Measurements from ENCODE around the gene RAD51B.
A peak's percentile ranks its signal among the peaks of the same experiment; 100 is the strongest.
"Not testable (repeated sequence)": the region's sequence is repeated elsewhere in the genome, so short reads cannot be mapped to it uniquely, and the experiment has no call there.

RAD51B gene

GRCh38 chr14:68424443-68425172 lies 605.0 kb downstream of the RAD51B start:
- no peak for DNase-seq

GRCh38 chr14:68426661-68427549 lies 607.3 kb downstream of the RAD51B start:
- DNase-seq: no peak

GRCh38 chr14:68427550-68427890 lies 607.9 kb downstream of the RAD51B start:
- no peak for DNase-seq

- DNase-seq: not testable (repeated sequence)
Observed at GRCh38 chr14:68428900-68429299, 609.3 kb downstream of the RAD51B start.

GRCh38 chr14:68434173-68434572 lies 614.6 kb downstream of the RAD51B start:
- peak in 1 of 2 donors; percentile 33 for DNase-seq

DNA sequence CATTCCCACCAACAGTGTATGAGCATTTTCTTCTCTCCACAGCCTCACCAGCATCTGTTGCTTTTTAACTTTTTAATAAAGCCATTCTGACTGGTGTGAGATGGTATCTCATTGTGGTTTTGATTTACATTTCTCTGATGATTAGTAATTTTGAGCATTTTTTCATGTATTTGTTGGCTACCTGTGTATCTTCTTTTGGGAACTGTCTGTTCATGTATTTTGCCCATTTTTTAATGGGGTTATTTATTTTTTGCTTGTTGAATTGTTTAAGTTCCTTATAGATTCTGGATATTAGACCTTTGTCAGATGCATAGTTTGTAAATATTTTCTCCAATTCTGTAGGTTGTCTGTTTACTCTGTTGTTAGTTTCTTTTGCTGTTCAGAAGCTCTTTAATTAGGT lies 616.1 kb downstream of the RAD51B start:
- not testable (repeated sequence) for DNase-seq

DNA sequence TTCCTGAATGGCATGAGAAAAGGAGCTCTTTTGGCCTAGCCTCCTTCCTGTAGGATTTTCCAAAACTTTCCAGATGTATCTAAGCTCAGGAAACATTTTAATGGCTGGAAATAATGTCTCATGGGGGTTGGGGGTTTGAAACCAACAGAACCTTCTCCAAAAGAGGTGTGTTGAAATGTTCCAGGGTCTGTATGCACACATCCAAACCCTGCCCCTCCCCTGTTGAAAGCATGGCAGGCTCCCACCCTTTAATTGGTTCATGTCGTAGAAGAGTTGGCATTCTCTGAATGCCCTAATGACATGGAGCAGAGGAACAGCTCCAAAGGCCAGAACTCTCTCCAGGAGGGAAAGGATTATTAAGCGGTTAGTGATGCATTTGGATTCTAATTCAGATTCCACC lies 620.1 kb downstream of the RAD51B start:
- no peak for DNase-seq

DNA sequence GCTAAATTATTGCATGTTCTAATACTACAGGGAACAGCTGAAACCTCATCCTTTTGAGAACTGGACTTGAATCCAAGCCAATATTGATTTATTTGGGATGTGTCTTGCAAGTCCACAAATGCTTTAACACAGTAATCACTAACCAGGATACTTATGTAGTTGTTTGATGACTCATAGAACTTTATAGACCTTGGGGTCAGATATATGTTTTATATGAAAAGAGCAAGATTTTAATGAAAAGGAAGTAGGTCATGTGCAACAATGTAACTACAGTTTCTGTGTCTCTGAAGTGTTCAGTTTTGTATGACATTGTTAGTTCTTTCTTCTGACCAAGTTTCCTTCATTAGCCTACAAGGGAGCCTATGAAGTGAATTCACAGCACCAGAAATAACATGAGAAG lies 621.2 kb downstream of the RAD51B start:
- DNase-seq: no peak

- no peak for DNase-seq
Observed at GRCh38 chr14:68441542-68441941, 622.0 kb downstream of the RAD51B start.

GRCh38 chr14:68442828-68443629 lies 623.5 kb downstream of the RAD51B start:
- DNase-seq: no peak

- DNase-seq: no peak
Observed at GRCh38 chr14:68444449-68445168, 625.0 kb downstream of the RAD51B start.

- no peak for DNase-seq
Observed at GRCh38 chr14:68446243-68447040, 626.9 kb downstream of the RAD51B start.

- DNase-seq: no peak
Observed at GRCh38 chr14:68447581-68448251, 628.1 kb downstream of the RAD51B start.

DNA sequence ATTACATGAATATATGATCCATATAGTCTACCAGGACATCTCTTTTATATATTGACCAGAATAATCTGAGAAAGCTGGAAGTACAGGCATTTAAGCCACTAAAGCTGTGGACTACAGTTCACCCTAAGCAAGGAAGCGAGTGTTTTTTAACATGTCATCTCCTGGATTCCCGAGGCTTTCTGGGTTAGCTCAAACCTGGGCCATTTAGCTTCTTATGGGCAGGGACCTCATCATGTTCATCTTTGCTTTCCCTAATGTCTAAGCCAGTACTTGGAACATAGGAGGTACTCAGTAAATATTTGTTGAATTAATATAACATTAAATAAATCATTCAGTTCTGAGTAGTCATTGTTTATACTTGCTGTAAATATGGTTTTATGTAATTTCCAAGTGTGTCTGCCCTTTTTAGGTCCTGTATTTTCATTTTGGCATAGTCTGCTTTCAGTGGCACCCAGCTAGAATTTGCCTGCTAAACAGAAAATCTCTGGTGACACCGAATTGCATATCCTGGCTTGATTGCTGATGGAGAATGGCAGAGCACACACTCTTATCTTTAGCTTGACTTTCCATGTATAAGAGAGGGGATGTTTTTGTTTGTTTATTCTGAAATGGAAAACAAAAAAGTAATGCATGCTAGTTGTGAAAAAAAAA lies 628.8 kb downstream of the RAD51B start:
- DNase-seq: no peak

GRCh38 chr14:68449561-68450181 lies 630.1 kb downstream of the RAD51B start:
- DNase-seq: no peak

DNA sequence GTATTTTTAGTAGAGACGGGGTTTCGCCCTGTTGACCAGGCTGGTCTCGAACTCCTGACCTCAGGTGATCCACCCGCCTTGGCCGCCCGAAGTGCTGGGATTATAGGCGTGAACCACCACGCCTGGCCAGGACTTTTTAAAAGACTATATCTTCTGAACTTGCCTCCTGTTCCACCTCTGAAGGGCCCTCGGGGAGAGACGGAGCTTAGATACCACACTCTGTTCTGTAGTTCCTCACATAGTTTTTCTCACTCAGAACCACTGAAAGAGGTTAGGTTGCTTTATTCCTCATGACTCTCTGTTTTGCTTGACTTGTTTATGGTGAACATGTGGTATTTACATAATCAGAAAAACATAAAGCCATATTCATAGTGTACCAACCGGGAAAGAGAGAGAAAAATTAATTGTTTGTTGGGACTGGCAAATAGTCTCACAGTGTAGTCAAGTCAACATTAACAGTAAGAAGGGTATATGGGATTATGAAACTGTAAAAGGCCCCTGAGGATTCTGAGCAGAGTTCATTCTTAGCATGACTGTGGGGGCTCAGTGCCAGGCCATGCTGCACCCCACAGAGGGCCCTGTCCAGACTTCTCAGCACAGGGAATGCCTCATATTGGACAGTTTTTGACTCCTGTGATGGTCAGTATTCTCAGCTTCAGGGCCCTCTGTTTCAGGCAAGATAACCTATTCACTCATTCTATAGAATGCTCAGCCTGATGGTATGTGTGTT lies 631.0 kb downstream of the RAD51B start:
- no peak for DNase-seq

DNA sequence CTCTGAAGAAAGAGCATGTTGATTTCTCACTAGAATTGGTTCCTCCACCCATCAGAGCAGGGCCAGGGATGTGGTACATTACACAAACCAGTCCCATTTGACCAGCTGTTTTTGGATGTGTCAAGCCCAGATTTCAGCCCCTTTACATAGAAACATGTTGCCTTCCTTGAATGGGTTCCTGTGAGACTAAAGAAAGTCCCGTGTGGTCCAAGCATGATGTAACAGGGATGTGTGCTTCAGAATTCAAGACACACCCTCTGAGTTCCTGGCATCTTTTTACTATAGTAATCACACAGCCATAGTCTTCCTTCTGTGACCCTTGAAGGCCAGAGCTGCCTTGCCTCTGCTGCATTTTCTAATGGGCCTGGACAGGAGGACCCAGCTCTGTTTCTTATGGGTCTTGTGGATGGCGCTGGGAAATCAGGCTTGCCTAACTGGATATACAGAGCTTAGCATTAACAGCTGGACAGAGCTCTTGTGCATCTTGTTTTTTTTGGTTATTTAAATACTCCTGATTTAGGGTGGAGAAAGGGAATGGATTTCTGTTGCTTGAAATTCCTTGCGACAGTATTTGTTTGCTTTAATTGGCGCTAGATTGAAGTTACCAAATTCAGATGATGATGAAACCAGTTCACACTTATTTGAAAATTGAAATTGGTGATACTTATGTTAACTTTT lies 632.3 kb downstream of the RAD51B start:
- DNase-seq: no peak

- DNase-seq: no peak
Observed at GRCh38 chr14:68458253-68458652, 638.7 kb downstream of the RAD51B start.
